SK-N-MC (cell line): ENCODE data around the gene ABCD2.

Source experiments
- FOXP2 ChIP-seq: optimal IDR thresholded peaks from 2 replicates; pipeline ENCODE3; 2011; ENCODE audit warnings: mild to moderate bottlenecking, moderate library complexity; ENCODE audit not compliant: insufficient read depth; ENCODE audit errors: extremely low read length, control extremely low read depth
- POLR2AphosphoS5 ChIP-seq: IDR thresholded peaks from 2 replicates; pipeline ENCODE4 v1.6.1; 2012; ENCODE audit warnings: mild to moderate bottlenecking, low read depth, low read length, borderline replicate concordance

DNA sequence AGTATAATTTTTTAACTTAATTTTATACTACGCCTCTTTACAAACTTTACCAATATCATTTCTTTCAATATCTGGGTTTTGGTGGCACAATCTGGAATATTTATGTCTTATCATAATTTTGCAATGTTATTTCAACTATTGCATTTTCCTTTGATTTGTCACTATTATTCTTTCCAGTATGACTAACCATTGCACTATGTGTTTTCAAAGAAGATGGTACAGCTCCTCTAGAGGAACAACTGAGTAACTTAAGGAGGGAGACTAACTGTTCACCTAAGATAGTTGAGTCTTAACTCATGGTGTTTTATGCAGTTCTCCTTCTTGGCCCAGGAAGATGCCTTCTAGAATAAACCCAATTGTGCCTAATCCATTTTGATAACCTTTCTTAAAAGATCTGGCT is 116.2 kb downstream of the ABCD2 start:
- TF ChIP-seq POLR2AphosphoS5 (no peak), FOXP2 (no peak)
